ENCODE measurements around the gene FBRSL1. TPM values are rescaled to one million over a fixed set of nuclear protein-coding genes. Genes with fewer than 3 reads are reported as not detected.
"Not testable (repeated sequence)": the region's sequence is repeated elsewhere in the genome, so short reads cannot be mapped to it uniquely, and the experiment has no call there.

The FBRSL1 gene
- 10 to 100 TPM; 60.3 to 65.4 TPM for total RNA-seq

DNA sequence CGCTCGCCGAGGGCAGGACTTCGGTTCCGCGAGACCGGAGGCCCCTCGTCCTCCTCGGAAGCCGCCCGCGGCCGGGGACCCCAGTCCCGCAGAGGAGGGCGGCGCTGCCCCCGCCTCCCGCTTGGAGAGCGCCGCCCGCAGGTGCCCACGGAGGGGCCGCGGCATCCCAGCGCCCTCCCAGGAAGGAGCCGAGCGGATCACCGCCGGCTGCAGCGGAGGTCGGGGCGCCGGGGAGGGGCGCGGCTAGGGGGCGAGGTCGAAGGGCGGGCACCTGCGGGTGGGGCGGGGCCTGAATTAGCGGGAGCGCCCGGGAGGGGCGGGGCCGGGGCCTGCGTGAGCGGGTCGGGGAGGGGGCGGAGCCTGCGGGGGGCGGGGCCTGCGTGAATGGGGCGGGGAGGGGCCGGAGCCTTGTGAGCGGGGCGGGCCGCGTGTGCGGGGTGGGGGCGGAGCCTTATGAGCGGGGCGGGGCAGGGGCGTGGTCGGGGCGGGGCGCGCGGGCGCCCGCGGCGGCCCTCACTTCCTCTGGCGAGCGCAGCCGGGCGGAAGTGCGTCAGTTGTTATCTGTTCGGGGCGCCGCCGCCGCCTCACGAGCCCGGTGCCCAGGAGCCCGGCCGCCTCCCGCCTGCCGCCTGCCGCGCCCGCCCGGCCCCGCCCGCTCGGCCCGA lies at the start of gene FBRSL1:
Gene FBRSL1, plus strand, starts transcription at position 550 of the 665 bp plus-strand sequence.
- ChIA-PET POLR2A (no interaction called here), CTCF (no interaction called here)

GRCh38 chr12:132440420-132440819 lies 49.5 kb upstream of the FBRSL1 start:
- CTCF ChIA-PET, POLR2A ChIA-PET: not testable (repeated sequence)

GRCh38 chr12:132441871-132442863 lies 47.8 kb upstream of the FBRSL1 start:
- POLR2A ChIA-PET: interaction anchor here (0.6 kb wide), 1 partner anchor 319 kb away, joined by 3 read pairs; no protein-coding TSS in a partner anchor
- CTCF ChIA-PET: interaction anchor here (1.4 kb wide), 1 partner anchor 119 kb away, joined by 3 read pairs; no protein-coding TSS in a partner anchor

DNA sequence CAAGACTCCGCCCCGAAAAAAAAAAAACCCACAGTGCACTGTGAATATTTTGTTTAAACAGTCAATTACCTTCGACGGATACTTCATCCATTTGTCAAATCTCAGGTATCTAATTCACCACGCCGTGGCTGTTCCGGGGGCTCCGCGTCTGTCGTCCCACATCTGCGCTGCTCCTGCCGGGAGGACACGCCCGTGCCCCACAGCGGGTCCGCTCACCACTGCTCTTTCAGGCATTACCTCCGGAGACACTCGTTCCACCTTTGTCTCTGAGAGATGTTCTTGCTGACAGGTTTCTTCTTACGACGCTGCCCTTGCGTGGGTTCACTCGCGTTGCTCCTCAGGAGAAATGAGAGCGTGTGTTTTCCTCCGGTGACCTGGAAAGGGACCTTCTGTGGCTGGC lies 46.9 kb upstream of the FBRSL1 start:
- ChIA-PET CTCF (no interaction called here), POLR2A (no interaction called here)

DNA sequence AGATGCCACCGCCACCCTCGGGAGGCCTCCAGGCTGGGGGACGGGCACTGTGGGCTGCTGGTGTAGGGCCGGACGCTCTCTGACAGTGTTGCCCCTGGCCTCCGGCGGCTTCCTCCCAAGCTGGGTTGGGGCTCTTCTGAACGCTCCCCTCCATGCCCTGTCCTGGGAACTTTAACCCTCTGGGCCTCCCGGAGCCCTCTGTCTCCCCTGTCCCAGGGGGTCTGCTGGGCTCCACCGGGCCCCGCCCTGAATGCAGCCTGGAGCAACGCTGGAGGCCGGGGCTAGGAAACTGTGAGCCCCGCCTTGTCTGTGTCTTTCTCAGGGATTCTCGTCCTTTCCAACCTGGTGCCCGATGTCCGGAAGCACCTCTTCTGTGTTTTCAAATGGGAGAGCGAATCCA lies 45.7 kb upstream of the FBRSL1 start:
- CTCF ChIA-PET: no interaction called here
- POLR2A ChIA-PET: no interaction called here

GRCh38 chr12:132444957-132445883 lies 44.7 kb upstream of the FBRSL1 start:
- POLR2A ChIA-PET: interaction anchor here (0.6 kb wide), 1 partner anchor 34 kb away, joined by 4 read pairs; no protein-coding TSS in a partner anchor
- CTCF ChIA-PET: no interaction called here

- ChIA-PET POLR2A (interaction anchor here (0.6 kb wide), 1 partner anchor 33 kb away, joined by 4 read pairs; no protein-coding TSS in a partner anchor), CTCF (interaction anchor here (0.8 to 1.2 kb wide), 2 partner anchors 15 to 77 kb away, joined by 3 read pairs; no protein-coding TSS in a partner anchor)
Measured at GRCh38 chr12:132445884-132446632, 43.9 kb upstream of the FBRSL1 start.

DNA sequence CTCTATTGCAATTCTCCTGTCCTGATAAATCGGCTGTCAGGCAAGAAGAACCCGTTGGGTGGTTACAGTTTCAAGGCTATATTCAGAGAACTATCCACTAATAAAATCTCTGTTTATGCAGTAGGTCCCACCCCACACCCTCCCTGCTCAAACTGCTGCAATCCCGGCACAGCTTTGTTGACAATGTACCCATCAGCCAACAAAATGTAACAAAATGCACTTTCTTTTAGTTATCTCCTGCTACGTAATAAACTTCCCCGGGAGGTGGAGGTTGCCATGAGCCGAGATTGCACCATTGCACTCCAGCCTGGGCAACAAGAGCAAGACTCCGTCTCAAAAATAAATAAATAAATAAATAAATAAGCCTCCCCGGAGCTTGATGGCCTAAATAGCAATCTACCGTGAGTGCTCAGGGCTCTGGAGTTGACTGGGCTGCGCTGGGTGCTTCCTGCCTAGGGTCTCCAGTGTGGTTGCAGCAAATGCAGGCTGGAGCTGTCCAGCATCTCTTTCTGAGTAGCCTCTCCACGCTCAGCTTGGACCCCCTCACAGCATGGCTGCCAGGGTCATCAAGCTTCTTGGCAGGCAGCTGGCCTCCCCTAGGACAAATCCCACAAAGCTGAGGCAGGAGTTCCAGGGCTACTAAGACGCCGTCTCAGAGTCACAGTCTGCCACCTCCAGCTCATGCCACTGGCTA lies 43.2 kb upstream of the FBRSL1 start:
- ChIA-PET CTCF (interaction anchor here (0.8 to 1.2 kb wide), 2 partner anchors 14 to 76 kb away, joined by 3 read pairs; no protein-coding TSS in a partner anchor), POLR2A (no interaction called here)

GRCh38 chr12:132447327-132447720 lies 42.6 kb upstream of the FBRSL1 start:
- CTCF ChIA-PET: interaction anchor here (1.2 kb wide), 1 partner anchor 14 kb away, joined by 3 read pairs; no protein-coding TSS in a partner anchor
- POLR2A ChIA-PET: no interaction called here

GRCh38 chr12:132447731-132448462 lies 42.1 kb upstream of the FBRSL1 start:
- ChIA-PET CTCF (interaction anchor here (1.1 to 1.2 kb wide), 2 partner anchors 10 to 13 kb away, joined by 3 read pairs; no protein-coding TSS in a partner anchor), POLR2A (no interaction called here)

DNA sequence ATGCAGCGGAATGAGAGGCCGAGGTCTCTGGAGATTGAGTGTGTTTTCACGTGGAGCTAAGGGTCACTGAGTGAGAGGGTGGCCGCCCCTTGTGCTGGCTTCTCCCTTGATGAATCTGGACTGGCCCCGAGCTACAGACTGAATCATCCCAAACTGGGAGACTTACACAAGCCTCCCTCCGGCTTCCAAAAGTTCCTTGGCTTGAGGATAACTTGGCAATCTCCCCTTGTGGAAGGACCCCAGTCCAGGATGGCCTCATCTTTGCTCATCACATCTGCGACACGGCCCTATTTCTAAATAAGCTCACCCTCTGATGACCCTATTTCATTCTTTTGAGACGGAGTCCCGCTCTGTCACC lies 41.5 kb upstream of the FBRSL1 start:
- ChIA-PET POLR2A (no interaction called here), CTCF (interaction anchor here (1.1 to 1.2 kb wide), 2 partner anchors 11 to 12 kb away, joined by 3 read pairs; no protein-coding TSS in a partner anchor)

DNA sequence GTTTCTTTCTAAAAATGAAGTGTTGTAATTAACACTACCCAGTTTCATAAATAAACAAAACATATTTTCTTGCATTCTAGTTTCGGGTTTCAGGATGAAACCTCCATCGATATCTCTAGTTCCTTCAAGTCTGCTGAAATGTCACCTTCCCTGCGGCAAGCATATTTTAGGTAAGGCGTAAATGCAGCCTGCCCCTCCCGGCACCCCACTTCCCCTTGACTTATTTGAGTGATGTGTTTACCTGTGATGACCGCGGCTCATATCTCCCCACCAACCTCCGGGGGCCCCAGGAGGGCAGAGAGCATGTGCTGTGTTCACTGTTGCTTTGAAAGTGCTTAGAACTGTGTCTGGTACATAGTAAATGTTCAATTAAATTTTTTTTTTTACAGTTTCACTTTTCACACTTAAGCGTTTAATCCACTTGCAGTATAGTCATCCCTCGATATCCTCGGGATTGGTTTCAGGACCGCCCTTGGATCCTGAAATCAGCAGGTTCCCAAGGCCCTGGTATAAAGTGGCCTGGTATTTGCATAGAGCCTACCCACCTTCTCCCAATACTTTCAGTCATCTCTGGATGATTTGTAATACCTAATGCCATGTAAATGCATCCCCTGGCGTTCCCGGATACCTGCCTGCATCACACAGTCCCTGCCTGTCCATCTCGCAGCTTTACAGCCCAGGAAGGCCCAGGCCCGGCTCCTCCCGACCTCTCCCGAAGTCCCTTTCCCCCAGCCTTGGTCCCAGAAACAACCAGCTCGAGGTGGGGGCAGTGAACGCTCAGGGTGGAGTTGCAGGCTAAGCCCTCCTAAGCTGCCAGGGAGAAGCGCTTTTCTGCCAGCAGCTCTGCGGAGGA lies 40.2 kb upstream of the FBRSL1 start:
- CTCF ChIA-PET: interaction anchor here (0.7 to 1.2 kb wide), 5 partner anchors 10 to 520 kb away, joined by 3 to 5 read pairs (median 3); no protein-coding TSS in a partner anchor
- POLR2A ChIA-PET: no interaction called here

DNA sequence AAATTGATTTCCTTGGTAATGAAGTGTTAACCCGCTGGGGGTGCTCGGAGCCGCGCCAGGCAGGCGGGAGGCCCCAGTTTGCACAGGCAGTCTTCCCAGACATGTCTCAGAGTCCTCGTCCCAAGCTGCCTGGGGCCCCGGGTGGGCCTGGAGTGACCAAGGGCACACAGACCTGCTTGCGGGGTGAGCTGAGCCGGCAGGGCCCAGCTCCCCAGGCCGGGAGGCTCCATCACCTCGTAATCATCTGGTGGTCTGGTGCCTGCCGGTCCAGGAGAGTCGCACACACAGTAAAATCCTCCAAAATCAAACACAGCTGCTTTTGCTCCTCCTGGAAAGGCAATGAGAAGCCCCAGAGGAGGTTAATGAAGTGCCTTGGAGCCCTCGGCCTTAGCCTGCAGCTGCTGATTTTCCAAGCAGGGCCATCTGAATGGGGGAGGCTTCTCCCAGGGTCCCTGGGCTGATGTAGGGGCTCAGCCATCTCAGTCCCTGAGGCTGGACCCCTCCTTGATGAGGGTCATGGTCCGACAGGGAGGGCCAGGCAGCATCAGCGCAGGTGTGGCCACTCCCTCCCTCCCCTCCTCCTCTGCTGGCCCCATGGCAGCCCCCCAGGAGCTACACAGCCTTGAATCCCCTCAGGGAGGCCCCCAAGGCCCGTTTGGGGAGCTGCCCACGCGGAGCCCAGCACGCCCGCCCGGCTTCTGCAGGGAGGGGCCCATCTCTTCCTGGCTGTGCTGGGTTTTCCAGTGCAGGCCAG lies 39.4 kb upstream of the FBRSL1 start:
- ChIA-PET POLR2A (no interaction called here), CTCF (interaction anchor here (0.8 to 1.5 kb wide), 4 partner anchors 10 to 36 kb away, joined by 3 to 5 read pairs (median 3); no protein-coding TSS in a partner anchor)

- CTCF ChIA-PET: interaction anchor here (1.1 to 1.5 kb wide), 3 partner anchors 9 to 37 kb away, joined by 3 to 5 read pairs (median 3); no protein-coding TSS in a partner anchor
- POLR2A ChIA-PET: no interaction called here
Measured at GRCh38 chr12:132451172-132451835, 38.6 kb upstream of the FBRSL1 start.

DNA sequence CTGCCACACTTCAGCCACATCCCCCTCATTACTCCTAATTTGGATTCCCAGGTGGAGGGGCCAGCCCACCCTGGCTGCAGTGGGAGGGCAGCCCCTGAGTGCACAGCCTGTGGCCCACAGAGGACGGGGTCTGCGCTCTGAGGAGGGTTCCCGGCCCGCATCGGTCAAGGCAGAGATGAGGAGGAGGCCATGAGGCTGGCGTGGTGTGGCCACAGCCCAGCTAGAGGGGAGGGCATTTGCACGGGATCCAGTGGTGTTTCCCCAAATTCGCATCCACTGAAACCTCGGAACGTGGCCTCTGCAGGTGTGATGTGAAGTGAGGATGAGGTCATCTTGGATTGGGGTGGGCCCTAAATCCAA lies 38.1 kb upstream of the FBRSL1 start:
- ChIA-PET CTCF (interaction anchor here (1.5 kb wide), 1 partner anchor 21 kb away, joined by 3 read pairs; no protein-coding TSS in a partner anchor), POLR2A (no interaction called here)
